HEK293 (cell line): ENCODE measurements around the gene PAF1.
A peak's percentile ranks its signal among the peaks of the same experiment; 100 is the strongest.

ENCODE experiments used
- GLI2 ChIP-seq: fragments of 450-650 bp; formaldehyde crosslinking; IDR thresholded peaks from 2 replicates; pipeline ENCODE4; 2017; ENCODE audit warnings: missing biosample characterization, missing genetic modification characterization, low read depth, borderline replicate concordance
- GLIS2 ChIP-seq: fragments of 450-650 bp; formaldehyde crosslinking; IDR thresholded peaks from 2 replicates; pipeline ENCODE4 v1.5.1; 2016; ENCODE audit warnings: missing biosample characterization, missing genetic modification characterization
- PRDM1 ChIP-seq: fragments of 450-650 bp; formaldehyde crosslinking; IDR thresholded peaks from 2 replicates; pipeline ENCODE4; 2016; ENCODE audit warnings: missing biosample characterization, missing genetic modification characterization
- YY1 ChIP-seq: fragments of 450-650 bp; formaldehyde crosslinking; IDR thresholded peaks from 2 replicates; pipeline ENCODE4 v1.5.1; 2018; ENCODE audit warnings: missing biosample characterization, missing genetic modification characterization
- ZBTB17 ChIP-seq: fragments of 450-650 bp; formaldehyde crosslinking; IDR thresholded peaks from 2 replicates; pipeline ENCODE4 v1.5.1; 2016; ENCODE audit warnings: missing biosample characterization, missing genetic modification characterization
- ZBTB8A ChIP-seq: fragments of 450-650 bp; formaldehyde crosslinking; IDR thresholded peaks from 2 replicates; pipeline ENCODE4 v1.5.1; 2016; ENCODE audit warnings: missing biosample characterization, missing genetic modification characterization
- ZFHX2 ChIP-seq: fragments of 450-650 bp; formaldehyde crosslinking; conservative IDR thresholded peaks from 2 replicates; pipeline ENCODE4 v1.5.1; 2016; ENCODE audit warnings: missing biosample characterization, missing genetic modification characterization
- ZNF114 ChIP-seq: fragments of 450-650 bp; formaldehyde crosslinking; IDR thresholded peaks from 2 replicates; pipeline ENCODE4 v1.5.0; 2017; ENCODE audit warnings: missing biosample characterization, missing genetic modification characterization
- ZNF157 ChIP-seq: fragments of 450-650 bp; formaldehyde crosslinking; IDR thresholded peaks from 2 replicates; pipeline ENCODE4 v1.5.1; 2016; ENCODE audit warnings: missing biosample characterization, missing genetic modification characterization
- ZNF16 ChIP-seq: fragments of 450-650 bp; formaldehyde crosslinking; IDR thresholded peaks from 2 replicates; pipeline ENCODE4 v1.5.1; 2016; ENCODE audit warnings: low read depth, missing biosample characterization, missing genetic modification characterization
- ZNF184 ChIP-seq: fragments of 450-650 bp; IDR thresholded peaks from 2 replicates; pipeline ENCODE4 v1.5.1; 2018; ENCODE audit warnings: missing biosample characterization, mild to moderate bottlenecking, missing genetic modification characterization
- ZNF239 ChIP-seq: fragments of 450-650 bp; formaldehyde crosslinking; IDR thresholded peaks from 2 replicates; pipeline ENCODE4 v1.5.1; 2016; ENCODE audit warnings: missing biosample characterization, missing genetic modification characterization
- ZNF274 ChIP-seq, 2 experiments: fragments of 200-500 bp in 1 of 2; fragments of 450-650 bp in 1 of 2; sonication (Bioruptor generic) in 1 of 2; formaldehyde crosslinking in 1 of 2; IDR thresholded peaks; 2 replicates each; pipeline versions ENCODE4 v1.5.1 to v1.6.1; 2014 to 2016; ENCODE audit warnings: borderline replicate concordance in 1 of 2, inconsistent platforms in 1 of 2, low read length in 1 of 2, missing biosample characterization in 1 of 2, missing genetic modification characterization in 1 of 2
- ZNF324 ChIP-seq: fragments of 450-650 bp; formaldehyde crosslinking; IDR thresholded peaks from 2 replicates; pipeline ENCODE4 v1.5.1; 2016; ENCODE audit warnings: missing biosample characterization, missing genetic modification characterization
- ZNF391 ChIP-seq: fragments of 450-650 bp; formaldehyde crosslinking; IDR thresholded peaks from 2 replicates; pipeline ENCODE4 v1.5.1; 2016; ENCODE audit warnings: low read depth, missing biosample characterization, missing genetic modification characterization, borderline replicate concordance
- ZNF473 ChIP-seq: fragments of 450-650 bp; formaldehyde crosslinking; IDR thresholded peaks from 2 replicates; pipeline ENCODE4 v1.5.1; 2017; ENCODE audit warnings: missing biosample characterization, missing genetic modification characterization
- ZNF561 ChIP-seq: fragments of 450-650 bp; IDR thresholded peaks from 2 replicates; pipeline ENCODE4 v1.5.1; 2018; ENCODE audit warnings: missing biosample characterization, missing genetic modification characterization, borderline replicate concordance
- ZNF626 ChIP-seq: fragments of 450-650 bp; sonication (Bioruptor Pico); formaldehyde crosslinking; IDR thresholded peaks from 2 replicates; pipeline ENCODE4 v1.5.1; 2018; ENCODE audit warnings: missing biosample characterization, missing genetic modification characterization, inconsistent platforms
- ZSCAN16 ChIP-seq: fragments of 450-650 bp; formaldehyde crosslinking; IDR thresholded peaks from 2 replicates; pipeline ENCODE4 v1.5.1; 2016; ENCODE audit warnings: missing biosample characterization, missing genetic modification characterization
- TF ChIP-seq, protein P1 (sequence below): fragments of 450-650 bp; formaldehyde crosslinking; IDR thresholded peaks from 2 replicates; pipeline ENCODE4 v1.5.1; 2016; ENCODE audit warnings: missing biosample characterization, missing genetic modification characterization
- TF ChIP-seq, protein P2 (sequence below): fragments of 450-650 bp; formaldehyde crosslinking; IDR thresholded peaks from 2 replicates; pipeline ENCODE4 v1.5.1; 2017; ENCODE audit warnings: missing biosample characterization, missing genetic modification characterization
- TF ChIP-seq, protein P3 (sequence below): fragments of 450-650 bp; formaldehyde crosslinking; IDR thresholded peaks from 2 replicates; pipeline ENCODE4 v1.5.1; 2016; ENCODE audit warnings: missing biosample characterization, missing genetic modification characterization
- TF ChIP-seq, protein P4 (sequence below): fragments of 450-650 bp; formaldehyde crosslinking; IDR thresholded peaks from 2 replicates; pipeline ENCODE4 v1.5.1; 2016; ENCODE audit warnings: missing biosample characterization, missing genetic modification characterization
- TF ChIP-seq, protein P5 (sequence below): fragments of 450-650 bp; formaldehyde crosslinking; IDR thresholded peaks from 2 replicates; pipeline ENCODE4 v1.5.1; 2017; ENCODE audit warnings: missing biosample characterization, missing genetic modification characterization
- TF ChIP-seq, protein P6 (sequence below): fragments of 450-650 bp; formaldehyde crosslinking; IDR thresholded peaks from 2 replicates; pipeline ENCODE4 v1.5.1; 2016; ENCODE audit warnings: missing biosample characterization, missing genetic modification characterization

The PAF1 gene

DNA sequence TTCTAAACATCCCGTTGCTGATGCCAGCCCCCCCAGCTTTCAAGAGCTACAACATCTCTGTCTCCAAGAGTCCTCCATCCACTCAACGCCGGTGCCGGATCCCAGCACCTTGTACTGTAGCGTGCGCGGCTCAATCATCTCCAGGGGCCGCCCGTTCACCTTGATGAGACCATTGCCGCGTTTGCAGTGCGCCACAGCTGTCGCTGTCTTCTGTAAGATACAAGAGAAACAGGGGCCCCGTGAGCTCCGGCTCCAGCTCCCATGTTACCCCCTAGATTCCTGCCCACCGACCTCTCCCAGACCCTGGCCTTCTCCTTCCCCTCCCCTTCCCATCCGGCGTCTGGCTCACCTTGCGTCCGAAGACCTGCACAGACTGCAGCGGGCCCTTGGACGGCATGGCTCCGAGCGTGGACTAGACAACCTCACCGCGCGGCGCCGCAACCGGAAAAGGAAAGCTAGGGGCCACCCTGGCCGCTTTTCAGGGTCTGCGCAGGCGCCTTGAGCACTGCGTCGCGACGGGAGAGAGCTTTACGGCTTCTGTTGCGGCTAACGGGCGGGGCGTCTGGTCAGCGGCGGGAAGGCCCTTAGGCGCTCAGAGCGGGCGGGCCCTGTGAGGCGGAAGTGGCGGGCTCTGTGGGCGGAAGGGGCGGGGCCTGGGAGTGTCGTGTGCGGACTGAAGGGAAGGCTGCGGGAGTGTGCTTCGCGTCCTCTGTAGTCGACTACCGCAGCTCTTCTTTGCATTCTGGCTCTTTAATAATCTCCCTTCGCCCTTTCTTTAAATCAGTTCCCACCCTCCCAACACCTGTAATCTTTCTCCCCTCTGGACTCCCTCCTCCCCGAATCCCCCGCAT lies 44.8 kb upstream of the PAF1 start, which contains the start of gene RPS16 (continued):
- TF ChIP-seq ZBTB8A (tag by site-specific recombination): peak; percentile 75
- TF ChIP-seq, protein P1, sequence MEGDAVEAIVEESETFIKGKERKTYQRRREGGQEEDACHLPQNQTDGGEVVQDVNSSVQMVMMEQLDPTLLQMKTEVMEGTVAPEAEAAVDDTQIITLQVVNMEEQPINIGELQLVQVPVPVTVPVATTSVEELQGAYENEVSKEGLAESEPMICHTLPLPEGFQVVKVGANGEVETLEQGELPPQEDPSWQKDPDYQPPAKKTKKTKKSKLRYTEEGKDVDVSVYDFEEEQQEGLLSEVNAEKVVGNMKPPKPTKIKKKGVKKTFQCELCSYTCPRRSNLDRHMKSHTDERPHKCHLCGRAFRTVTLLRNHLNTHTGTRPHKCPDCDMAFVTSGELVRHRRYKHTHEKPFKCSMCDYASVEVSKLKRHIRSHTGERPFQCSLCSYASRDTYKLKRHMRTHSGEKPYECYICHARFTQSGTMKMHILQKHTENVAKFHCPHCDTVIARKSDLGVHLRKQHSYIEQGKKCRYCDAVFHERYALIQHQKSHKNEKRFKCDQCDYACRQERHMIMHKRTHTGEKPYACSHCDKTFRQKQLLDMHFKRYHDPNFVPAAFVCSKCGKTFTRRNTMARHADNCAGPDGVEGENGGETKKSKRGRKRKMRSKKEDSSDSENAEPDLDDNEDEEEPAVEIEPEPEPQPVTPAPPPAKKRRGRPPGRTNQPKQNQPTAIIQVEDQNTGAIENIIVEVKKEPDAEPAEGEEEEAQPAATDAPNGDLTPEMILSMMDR (tag by site-specific recombination): peak; percentile 70; the same call in 1 of the 2 replicates
- TF ChIP-seq ZFHX2: peak; percentile 92
- peak; percentile 80 for TF ChIP-seq ZNF391 (tag by site-specific recombination)
- no peak for TF ChIP-seq ZNF626 (tag by site-specific recombination)
- TF ChIP-seq ZNF239: peak; percentile 75; the same call in 1 of the 2 replicates
- TF ChIP-seq, protein P2, sequence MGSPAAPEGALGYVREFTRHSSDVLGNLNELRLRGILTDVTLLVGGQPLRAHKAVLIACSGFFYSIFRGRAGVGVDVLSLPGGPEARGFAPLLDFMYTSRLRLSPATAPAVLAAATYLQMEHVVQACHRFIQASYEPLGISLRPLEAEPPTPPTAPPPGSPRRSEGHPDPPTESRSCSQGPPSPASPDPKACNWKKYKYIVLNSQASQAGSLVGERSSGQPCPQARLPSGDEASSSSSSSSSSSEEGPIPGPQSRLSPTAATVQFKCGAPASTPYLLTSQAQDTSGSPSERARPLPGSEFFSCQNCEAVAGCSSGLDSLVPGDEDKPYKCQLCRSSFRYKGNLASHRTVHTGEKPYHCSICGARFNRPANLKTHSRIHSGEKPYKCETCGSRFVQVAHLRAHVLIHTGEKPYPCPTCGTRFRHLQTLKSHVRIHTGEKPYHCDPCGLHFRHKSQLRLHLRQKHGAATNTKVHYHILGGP: peak; percentile 67
- no peak for TF ChIP-seq GLI2 (tag by site-specific recombination)
- TF ChIP-seq, protein P3, sequence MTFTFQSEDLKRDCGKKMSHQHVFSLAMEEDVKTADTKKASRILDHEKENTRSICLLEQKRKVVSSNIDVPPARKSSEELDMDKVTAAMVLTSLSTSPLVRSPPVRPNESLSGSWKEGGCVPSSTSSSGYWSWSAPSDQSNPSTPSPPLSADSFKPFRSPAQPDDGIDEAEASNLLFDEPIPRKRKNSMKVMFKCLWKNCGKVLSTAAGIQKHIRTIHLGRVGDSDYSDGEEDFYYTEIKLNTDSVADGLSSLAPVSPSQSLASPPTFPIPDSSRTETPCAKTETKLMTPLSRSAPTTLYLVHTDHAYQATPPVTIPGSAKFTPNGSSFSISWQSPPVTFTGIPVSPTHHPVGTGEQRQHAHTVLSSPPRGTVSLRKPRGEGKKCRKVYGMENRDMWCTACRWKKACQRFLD (tag by site-specific recombination): peak; percentile 73; the same call in 1 of the 2 replicates
- TF ChIP-seq ZNF473 (tag by site-specific recombination): no peak
- no peak for TF ChIP-seq ZNF274 (IDR thresholded peaks at IDR 0.05; ENCODE audit: low read length)
- no peak for TF ChIP-seq ZNF274 (tag by site-specific recombination; IDR thresholded peaks at IDR 0.05; ENCODE audit: borderline replicate concordance)
- TF ChIP-seq, protein P4, sequence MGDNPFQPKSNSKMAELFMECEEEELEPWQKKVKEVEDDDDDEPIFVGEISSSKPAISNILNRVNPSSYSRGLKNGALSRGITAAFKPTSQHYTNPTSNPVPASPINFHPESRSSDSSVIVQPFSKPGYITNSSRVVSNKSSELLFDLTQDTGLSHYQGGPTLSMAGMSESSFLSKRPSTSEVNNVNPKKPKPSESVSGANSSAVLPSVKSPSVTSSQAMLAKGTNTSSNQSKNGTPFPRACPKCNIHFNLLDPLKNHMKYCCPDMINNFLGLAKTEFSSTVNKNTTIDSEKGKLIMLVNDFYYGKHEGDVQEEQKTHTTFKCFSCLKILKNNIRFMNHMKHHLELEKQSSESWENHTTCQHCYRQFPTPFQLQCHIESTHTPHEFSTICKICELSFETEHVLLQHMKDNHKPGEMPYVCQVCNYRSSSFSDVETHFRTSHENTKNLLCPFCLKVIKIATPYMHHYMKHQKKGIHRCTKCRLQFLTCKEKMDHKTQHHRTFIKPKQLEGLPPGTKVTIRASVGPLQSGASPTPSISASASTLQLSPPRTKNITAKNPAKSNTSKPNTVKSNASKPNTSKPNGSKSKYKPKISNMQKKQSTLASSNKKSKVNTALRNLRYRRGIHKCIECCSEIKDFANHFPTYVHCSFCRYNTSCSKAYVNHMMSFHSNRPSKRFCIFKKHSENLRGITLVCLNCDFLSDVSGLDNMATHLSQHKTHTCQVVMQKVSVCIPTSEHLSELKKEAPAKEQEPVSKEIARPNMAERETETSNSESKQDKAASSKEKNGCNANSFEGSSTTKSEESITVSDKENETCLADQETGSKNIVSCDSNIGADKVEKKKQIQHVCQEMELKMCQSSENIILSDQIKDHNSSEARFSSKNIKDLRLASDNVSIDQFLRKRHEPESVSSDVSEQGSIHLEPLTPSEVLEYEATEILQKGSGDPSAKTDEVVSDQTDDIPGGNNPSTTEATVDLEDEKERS: no peak; the same call in 1 of the 2 replicates
- no peak for TF ChIP-seq PRDM1 (tag by site-specific recombination)
- peak; percentile 74 for TF ChIP-seq GLIS2
- TF ChIP-seq ZNF184 (tag by site-specific recombination): no peak
- TF ChIP-seq ZNF16: peak; percentile 50; the same call in 1 of the 2 replicates
- no peak for TF ChIP-seq ZNF324 (tag by site-specific recombination)
- 0 out of 2 replicates have a peak, but pooled peaks have one; percentile 46 for TF ChIP-seq ZSCAN16 (tag by site-specific recombination)
- peak; percentile 32; the same call in 1 of the 2 replicates for TF ChIP-seq ZNF157 (tag by site-specific recombination)
- TF ChIP-seq, protein P5, sequence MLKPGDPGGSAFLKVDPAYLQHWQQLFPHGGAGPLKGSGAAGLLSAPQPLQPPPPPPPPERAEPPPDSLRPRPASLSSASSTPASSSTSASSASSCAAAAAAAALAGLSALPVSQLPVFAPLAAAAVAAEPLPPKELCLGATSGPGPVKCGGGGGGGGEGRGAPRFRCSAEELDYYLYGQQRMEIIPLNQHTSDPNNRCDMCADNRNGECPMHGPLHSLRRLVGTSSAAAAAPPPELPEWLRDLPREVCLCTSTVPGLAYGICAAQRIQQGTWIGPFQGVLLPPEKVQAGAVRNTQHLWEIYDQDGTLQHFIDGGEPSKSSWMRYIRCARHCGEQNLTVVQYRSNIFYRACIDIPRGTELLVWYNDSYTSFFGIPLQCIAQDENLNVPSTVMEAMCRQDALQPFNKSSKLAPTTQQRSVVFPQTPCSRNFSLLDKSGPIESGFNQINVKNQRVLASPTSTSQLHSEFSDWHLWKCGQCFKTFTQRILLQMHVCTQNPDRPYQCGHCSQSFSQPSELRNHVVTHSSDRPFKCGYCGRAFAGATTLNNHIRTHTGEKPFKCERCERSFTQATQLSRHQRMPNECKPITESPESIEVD: no peak
- TF ChIP-seq, protein P6, sequence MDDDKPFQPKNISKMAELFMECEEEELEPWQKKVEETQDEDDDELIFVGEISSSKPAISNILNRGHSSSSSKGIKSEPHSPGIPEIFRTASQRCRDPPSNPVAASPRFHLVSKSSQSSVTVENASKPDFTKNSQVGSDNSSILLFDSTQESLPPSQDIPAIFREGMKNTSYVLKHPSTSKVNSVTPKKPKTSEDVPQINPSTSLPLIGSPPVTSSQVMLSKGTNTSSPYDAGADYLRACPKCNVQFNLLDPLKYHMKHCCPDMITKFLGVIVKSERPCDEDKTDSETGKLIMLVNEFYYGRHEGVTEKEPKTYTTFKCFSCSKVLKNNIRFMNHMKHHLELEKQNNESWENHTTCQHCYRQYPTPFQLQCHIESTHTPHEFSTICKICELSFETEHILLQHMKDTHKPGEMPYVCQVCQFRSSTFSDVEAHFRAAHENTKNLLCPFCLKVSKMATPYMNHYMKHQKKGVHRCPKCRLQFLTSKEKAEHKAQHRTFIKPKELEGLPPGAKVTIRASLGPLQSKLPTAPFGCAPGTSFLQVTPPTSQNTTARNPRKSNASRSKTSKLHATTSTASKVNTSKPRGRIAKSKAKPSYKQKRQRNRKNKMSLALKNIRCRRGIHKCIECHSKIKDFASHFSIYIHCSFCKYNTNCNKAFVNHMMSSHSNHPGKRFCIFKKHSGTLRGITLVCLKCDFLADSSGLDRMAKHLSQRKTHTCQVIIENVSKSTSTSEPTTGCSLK (tag by site-specific recombination): no peak
- TF ChIP-seq YY1 (tag by site-specific recombination): peak; percentile 67; the same call in 1 of the 2 replicates
- peak; percentile 80 for TF ChIP-seq ZBTB17 (tag by site-specific recombination)
- peak; percentile 42; the same call in 1 of the 2 replicates for TF ChIP-seq ZNF561
- TF ChIP-seq ZNF114 (tag by site-specific recombination): no peak
